Measurements from ENCODE around the gene CEP350.

DNA sequence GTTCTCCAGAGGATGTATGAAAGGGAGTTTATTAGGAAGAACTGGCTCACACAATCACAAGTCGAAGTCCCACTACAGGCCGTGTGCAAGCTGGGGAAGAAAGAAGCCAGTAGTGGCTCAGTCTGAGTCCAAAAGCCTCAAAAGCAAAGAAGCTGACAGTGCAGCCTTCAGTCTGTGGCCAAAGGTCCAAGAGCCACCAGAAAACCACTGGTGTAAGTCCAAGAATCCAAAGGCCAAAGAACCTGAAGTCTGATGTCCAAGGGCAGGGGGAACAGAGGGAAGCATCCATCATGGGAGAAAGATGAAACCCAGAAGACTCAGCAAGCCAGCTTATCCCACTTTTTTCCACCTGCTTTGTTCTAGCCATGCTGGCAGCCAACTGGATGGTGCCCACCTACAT, 21.4 kb upstream of the CEP350 start:
- no peak for TF ChIP-seq POLR2A (IDR thresholded peaks at IDR 0.05)
- TF ChIP-seq, protein P1, sequence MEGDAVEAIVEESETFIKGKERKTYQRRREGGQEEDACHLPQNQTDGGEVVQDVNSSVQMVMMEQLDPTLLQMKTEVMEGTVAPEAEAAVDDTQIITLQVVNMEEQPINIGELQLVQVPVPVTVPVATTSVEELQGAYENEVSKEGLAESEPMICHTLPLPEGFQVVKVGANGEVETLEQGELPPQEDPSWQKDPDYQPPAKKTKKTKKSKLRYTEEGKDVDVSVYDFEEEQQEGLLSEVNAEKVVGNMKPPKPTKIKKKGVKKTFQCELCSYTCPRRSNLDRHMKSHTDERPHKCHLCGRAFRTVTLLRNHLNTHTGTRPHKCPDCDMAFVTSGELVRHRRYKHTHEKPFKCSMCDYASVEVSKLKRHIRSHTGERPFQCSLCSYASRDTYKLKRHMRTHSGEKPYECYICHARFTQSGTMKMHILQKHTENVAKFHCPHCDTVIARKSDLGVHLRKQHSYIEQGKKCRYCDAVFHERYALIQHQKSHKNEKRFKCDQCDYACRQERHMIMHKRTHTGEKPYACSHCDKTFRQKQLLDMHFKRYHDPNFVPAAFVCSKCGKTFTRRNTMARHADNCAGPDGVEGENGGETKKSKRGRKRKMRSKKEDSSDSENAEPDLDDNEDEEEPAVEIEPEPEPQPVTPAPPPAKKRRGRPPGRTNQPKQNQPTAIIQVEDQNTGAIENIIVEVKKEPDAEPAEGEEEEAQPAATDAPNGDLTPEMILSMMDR (IDR thresholded peaks at IDR 0.05), result no peak

Data from transverse colon (tissue), 3 donors.